Measurements from ENCODE around the gene TOMM40L.

Gene TOMM40L

DNA sequence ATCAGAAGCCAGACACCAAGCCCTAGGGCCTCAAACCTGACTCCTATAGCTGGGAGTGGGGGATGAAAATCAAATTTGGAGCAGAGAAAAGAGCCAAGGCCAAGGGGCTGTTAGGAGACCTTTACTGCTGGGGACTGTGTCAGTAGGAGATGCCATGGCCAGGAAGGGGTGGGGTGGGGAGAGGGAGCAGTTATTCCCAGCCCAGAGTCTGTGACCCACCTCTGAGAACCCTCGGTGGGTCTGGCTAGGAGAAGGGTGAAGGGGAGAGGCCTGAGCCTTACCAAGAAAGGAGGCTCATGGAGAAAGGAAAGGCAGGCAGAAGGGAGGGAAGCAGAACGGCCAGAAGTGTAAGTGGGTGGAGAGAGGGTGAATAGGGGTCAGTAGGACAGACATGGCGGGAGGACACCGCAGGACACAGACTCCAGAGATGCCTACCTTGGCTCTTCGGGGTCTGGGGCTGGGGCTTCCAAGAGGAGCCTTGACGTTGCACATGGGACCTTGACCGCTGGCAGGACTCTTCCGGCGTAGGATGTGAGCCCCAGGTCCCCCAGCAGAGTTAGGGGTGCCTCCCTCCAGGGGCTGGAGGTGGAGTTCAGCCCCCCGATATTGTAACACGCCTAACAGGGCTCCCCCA, 28.2 kb upstream of the TOMM40L start:
- DNase-seq (ENCODE audit: low read depth) = no peak

DNA sequence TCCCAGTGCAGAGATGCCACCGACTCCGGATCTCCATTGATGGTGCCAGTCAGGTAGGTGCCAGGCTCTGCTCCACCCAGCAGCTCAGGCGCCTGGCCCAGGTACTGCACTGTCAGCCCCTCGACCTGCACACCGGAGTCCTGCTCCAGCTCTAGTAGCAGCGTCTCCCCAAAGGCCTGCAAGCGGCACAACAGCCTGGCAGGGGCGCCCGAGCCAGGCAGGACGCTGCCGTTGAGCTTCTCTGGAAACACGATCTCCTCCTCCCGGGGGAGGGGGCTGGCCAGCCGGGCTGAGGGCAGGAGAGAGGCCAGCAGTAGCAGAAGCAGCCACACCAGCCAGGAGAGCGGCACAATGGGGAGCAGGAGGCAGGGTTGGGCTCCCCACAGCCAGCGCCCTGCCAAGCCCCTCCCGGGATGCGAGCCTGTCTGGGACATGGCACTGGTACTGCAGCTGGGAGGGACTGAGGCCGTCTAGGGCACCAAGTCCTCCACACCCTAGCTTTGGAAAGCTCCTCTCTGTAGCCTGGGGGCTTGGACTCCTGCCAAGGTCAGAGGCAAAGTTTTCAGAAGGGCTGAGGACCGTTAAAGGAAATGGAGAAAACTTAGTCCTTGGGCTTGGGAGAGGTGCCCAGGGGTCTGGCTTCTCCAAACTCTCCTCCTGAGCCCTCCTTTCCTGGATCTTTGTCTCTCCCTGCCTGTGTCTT, 27.5 kb upstream of the TOMM40L start:
- no peak for DNase-seq (ENCODE audit: low read depth)

- no peak for DNase-seq (ENCODE audit: low read depth)
Observed at GRCh38 chr1:161198897-161199431, 26.9 kb upstream of the TOMM40L start, which contains the start of gene ADAMTS4. Gene ADAMTS4, minus strand, starts transcription at chr1:161199054. Its CDS starts 427 bp downstream, at chr1:161198627.

- DNase-seq (ENCODE audit: low read depth) = no peak
Observed at GRCh38 chr1:161199506-161200139, 26.2 kb upstream of the TOMM40L start.

GRCh38 chr1:161200421-161200991, 25.4 kb upstream of the TOMM40L start:
- DNase-seq (ENCODE audit: low read depth) = no peak

- no peak for DNase-seq (ENCODE audit: low read depth)
Observed at GRCh38 chr1:161200992-161201835, 24.6 kb upstream of the TOMM40L start.

GRCh38 chr1:161201836-161202712, 23.8 kb upstream of the TOMM40L start, which contains the start of gene NDUFS2:
Gene NDUFS2, plus strand, starts transcription at chr1:161202367. Its CDS starts 19 bp downstream, at chr1:161202386.
- DNase-seq (ENCODE audit: low read depth) = peak; percentile 78

DNA sequence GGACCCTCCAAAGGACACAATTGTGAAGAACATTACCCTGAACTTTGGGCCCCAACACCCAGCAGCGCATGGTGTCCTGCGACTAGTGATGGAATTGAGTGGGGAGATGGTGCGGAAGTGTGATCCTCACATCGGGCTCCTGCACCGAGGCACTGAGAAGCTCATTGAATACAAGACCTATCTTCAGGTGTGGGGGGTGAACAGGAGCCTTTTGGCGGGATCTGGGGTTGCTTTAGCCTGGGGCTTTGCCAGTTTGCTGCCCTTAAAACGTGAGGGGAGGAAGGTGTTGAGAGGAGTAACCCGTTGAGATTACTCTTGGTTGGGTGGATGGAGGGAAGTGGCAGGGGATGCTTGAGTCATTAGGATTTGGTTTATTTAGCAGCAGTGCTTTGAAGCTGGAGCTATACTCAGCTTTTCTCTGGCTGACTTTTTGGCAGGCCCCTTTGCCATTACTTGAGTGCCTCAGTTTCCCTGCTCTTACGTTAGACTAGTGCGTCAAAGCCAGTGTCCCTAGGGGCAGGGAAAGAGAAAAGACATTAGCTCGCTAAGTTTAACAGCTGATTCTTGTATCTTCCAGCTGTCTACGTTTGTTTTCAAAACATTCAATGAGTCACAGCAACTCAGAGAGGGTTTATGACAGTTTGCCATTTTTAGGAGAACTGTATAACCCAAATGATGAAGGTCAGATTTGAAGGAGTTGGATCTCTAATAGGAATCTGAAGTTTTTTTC, 19.3 kb upstream of the TOMM40L start:
- no peak for DNase-seq (ENCODE audit: low read depth)

- no peak for DNase-seq (ENCODE audit: low read depth)
Observed at GRCh38 chr1:161207173-161207572, 18.7 kb upstream of the TOMM40L start.

- DNase-seq (ENCODE audit: low read depth) = no peak
Observed at GRCh38 chr1:161209790-161210409, 16.0 kb upstream of the TOMM40L start.

DNA sequence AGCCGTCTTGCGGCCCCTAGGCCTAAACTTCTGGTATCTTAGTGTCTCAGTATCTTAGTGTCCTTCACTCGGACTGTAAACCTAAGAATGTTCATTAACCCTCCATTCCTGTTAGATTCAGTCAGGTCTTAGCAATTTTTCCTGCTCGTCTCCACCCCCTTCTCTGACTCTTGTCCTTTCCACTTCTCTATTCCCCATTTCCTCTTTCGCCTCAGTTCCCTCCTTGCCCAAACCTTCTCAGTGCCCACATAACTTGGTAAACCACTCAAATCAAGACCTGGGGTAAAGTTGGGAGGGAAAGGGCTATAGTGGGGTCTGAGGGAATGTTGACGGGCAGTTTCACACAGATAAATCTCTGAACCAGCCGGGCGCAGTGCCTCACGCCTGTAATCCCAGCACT, 11.5 kb upstream of the TOMM40L start:
- DNase-seq (ENCODE audit: low read depth) = no peak

- DNase-seq (ENCODE audit: low read depth) = no peak
Observed at GRCh38 chr1:161215076-161215475, 10.8 kb upstream of the TOMM40L start, which contains the start of gene FCER1G. Gene FCER1G, plus strand, starts transcription at chr1:161215295. Its CDS starts 27 bp downstream, at chr1:161215322.

DNA sequence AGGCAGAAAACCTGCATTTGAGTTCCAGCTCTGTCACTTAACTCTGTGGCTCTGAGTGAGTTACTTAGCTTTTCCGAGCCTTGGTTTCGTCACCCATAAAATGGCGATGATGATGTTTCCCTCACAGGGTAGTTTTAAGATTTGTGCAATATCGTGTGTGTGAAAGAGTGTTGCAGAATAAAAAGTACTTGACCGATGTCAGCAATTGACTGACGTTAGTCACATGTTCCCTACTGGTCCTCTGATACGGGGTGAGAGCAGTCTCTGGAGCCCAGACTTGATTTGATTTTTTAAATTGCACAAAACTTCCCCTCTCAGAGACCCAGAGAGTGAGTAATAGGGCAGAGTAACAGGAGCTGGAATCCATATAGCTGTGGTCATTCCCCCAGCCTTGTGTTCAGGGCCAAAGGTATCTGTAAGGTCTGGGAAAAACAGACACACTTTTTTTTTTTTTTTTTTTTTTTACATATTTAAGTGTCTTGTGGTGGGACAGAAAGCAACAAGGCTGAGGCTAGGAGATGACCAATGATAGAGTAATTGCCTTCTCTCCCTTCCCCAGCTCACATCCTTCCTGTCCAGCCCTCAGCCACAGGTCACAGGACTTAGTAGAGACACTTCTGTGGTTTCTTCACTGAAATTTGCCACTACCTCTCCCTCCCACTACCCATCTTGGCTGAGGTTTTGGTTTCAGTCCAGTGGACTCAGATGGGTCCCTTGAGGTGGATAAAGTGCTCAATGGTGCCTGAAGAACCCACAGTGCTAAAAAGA, 8.7 kb upstream of the TOMM40L start:
- no peak for DNase-seq (ENCODE audit: low read depth)

GRCh38 chr1:161217831-161218230, 8.0 kb upstream of the TOMM40L start:
- no peak for DNase-seq (ENCODE audit: low read depth)

GRCh38 chr1:161218301-161219077, 7.4 kb upstream of the TOMM40L start:
- no peak for DNase-seq (ENCODE audit: low read depth)

DNA sequence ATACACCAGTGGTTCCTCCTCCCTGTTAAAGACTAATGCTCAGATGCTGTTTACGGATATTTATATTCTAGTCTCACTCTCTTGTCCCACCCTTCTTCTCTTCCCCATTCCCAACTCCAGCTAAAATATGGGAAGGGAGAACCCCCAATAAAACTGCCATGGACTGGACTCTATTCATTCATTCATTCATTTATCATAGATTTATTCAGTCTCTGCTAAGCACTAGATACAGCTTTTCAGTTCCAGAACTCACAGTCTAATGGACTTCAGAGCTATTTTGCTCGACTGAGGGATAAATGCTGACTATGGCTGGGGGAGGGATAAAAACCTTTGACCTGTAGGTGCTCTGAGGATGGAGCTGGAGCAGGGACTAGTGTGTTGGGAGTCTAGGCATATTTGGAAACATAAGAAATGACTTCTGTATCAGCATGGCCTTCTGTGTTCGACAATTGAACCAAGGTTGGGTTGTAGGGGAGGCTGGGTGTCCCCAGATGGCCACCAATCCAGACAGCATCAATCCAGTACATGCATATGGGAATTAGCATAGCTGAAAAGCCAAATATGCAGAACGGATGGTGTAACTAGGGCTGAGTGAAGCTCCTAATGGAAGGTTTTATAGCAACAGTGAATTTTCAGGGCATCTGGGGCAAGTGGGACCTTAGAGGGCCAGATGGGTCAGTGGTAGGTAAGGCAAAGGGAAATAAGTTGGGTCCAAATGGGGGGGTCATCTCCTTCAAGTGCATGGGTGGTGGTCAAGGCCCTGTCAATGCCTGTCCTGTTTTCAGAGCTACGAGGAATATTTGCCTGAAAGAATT, 6.6 kb upstream of the TOMM40L start:
- DNase-seq (ENCODE audit: low read depth) = no peak

DNA sequence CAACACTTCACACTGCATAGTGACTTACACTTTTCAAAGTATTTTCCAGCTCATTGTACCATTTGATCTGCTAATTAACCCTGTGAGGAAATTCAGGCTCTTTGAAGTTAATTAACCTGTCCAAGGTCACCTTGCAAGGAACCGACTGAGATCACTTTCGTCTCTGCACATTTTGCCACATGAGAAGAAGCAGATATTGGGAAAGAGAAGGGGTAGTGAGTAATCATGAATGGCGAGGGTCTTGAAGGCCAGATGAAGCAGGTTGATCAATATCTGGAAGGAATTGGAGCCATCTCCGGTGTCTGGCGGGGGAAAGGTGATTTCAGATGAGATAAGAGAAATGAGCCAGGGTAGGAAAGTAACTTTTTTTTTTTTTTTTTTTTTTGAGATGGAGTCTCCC, 5.9 kb upstream of the TOMM40L start:
- no peak for DNase-seq (ENCODE audit: low read depth)
